ENCODE measurements around the gene DNAJC28. TPM values are rescaled to one million over a fixed set of nuclear protein-coding genes. Genes with fewer than 3 reads are reported as not detected.
"Not testable (repeated sequence)": the region's sequence is repeated elsewhere in the genome, so short reads cannot be mapped to it uniquely, and the experiment has no call there.

DNAJC28 gene
- total RNA-seq, 1 experiment from 2014 or later: 3.5 TPM

- POLR2A ChIA-PET: no interaction called here
- H3K4me3 Mint-ChIP-seq: no peak overlapping the region
- ATAC-seq (no peak), DNase-seq (ENCODE audit: low spot score) (no peak)
- H3K4me1 Mint-ChIP-seq: peaks cover 6% of the 10 kb centered on the region
- no peak overlapping the region for H3K27ac Mint-ChIP-seq
- H3K27me3 Mint-ChIP-seq (ENCODE audit: low read depth): peaks cover 8% of the 10 kb centered on the region
- TF ChIP-seq MAX (CRISPR knock-in tag; IDR thresholded peaks at IDR 0.05): no peak
- TF ChIP-seq NFE2L1 (CRISPR knock-in tag; IDR thresholded peaks at IDR 0.05): no peak
- TF ChIP-seq ZNF121 (CRISPR knock-in tag; IDR thresholded peaks at IDR 0.05): peak; percentile 67; the same call in 1 of the 2 replicates
- CTCF ChIA-PET: no interaction called here
- H3K9me3 Mint-ChIP-seq: no peaks in the 10 kb centered on the region
- H3K36me3 Mint-ChIP-seq: no peaks in the 10 kb centered on the region
Measured at GRCh38 chr21:33477066-33477465, 14.4 kb downstream of the DNAJC28 start.

- TF ChIP-seq RORB (CRISPR knock-in tag; IDR thresholded peaks at IDR 0.05) (no peak), ZNF512 (CRISPR knock-in tag; IDR thresholded peaks at IDR 0.05; ENCODE audit: borderline replicate concordance) (no peak), RELA (CRISPR knock-in tag; IDR thresholded peaks at IDR 0.05; ENCODE audit: borderline replicate concordance) (no peak), ATF6 (CRISPR knock-in tag; IDR thresholded peaks at IDR 0.05) (no peak)
- no peaks in the 10 kb centered on the region for H3K36me3 Mint-ChIP-seq
- no peak overlapping the region for H3K27ac Mint-ChIP-seq
- peaks cover 3% of the 10 kb centered on the region for H3K4me1 Mint-ChIP-seq
- ChIA-PET CTCF (no interaction called here), POLR2A (no interaction called here)
- no peak overlapping the region for H3K4me3 Mint-ChIP-seq
- no peak for ATAC-seq
- H3K9me3 Mint-ChIP-seq: no peaks in the 10 kb centered on the region
- H3K27me3 Mint-ChIP-seq (ENCODE audit: low read depth): no peaks in the 10 kb centered on the region
- no peak for DNase-seq (ENCODE audit: low spot score)
Measured at GRCh38 chr21:33473344-33473743, 18.2 kb downstream of the DNAJC28 start.

- ChIA-PET CTCF (interaction anchor here (0.7 to 0.8 kb wide), 2 partner anchors 109 to 244 kb away, joined by 4 to 6 read pairs; no protein-coding TSS in a partner anchor), POLR2A (no interaction called here)
- H3K9me3 Mint-ChIP-seq: no peaks in the 10 kb centered on the region
- ATAC-seq (no peak), DNase-seq (ENCODE audit: low spot score) (no peak)
- no peaks in the 10 kb centered on the region for H3K27me3 Mint-ChIP-seq (ENCODE audit: low read depth)
- TF ChIP-seq ZNF121 (CRISPR knock-in tag; IDR thresholded peaks at IDR 0.05) (peak; percentile 45; the same call in 1 of the 2 replicates), ATF1 (CRISPR knock-in tag; IDR thresholded peaks at IDR 0.05) (no peak), IRF1 (CRISPR knock-in tag; IDR thresholded peaks at IDR 0.05) (no peak), ELF4 (CRISPR knock-in tag; IDR thresholded peaks at IDR 0.05; ENCODE audit: low read depth) (no peak)
- no peak overlapping the region for H3K27ac Mint-ChIP-seq
- H3K4me1 Mint-ChIP-seq: no peaks in the 10 kb centered on the region
- H3K4me3 Mint-ChIP-seq: no peak overlapping the region
- H3K36me3 Mint-ChIP-seq: no peaks in the 10 kb centered on the region
Measured at GRCh38 chr21:33470701-33471100, 20.8 kb downstream of the DNAJC28 start.

GRCh38 chr21:33469183-33469582 is 22.3 kb downstream of the DNAJC28 start:
- CTCF ChIA-PET: interaction anchor here (0.7 to 1.0 kb wide), 2 partner anchors 11 to 108 kb away, joined by 3 read pairs; partner anchors contain the start of gene TMEM50B
- H3K27me3 Mint-ChIP-seq (ENCODE audit: low read depth); H3K36me3 Mint-ChIP-seq; H3K27ac Mint-ChIP-seq; DNase-seq (ENCODE audit: low spot score); ATAC-seq; H3K9me3 Mint-ChIP-seq; H3K4me1 Mint-ChIP-seq; POLR2A ChIA-PET; H3K4me3 Mint-ChIP-seq: not testable (repeated sequence)

GRCh38 chr21:33461538-33462250 is 29.8 kb downstream of the DNAJC28 start:
- H3K4me1 Mint-ChIP-seq: peaks cover 7% of the 10 kb centered on the region
- TF ChIP-seq ZNF425 (CRISPR knock-in tag; conservative IDR thresholded peaks at IDR 0.05) (no peak), ZBTB21 (CRISPR knock-in tag; IDR thresholded peaks at IDR 0.05; ENCODE audit: borderline replicate concordance) (no peak), NFYB (CRISPR knock-in tag; conservative IDR thresholded peaks at IDR 0.05; ENCODE audit: low read depth) (no peak), NFE2L1 (CRISPR knock-in tag; IDR thresholded peaks at IDR 0.05) (no peak), FOXK1 (CRISPR knock-in tag; IDR thresholded peaks at IDR 0.05) (no peak), HMGA2 (CRISPR knock-in tag; IDR thresholded peaks at IDR 0.05) (no peak), PREB (CRISPR knock-in tag; IDR thresholded peaks at IDR 0.05; ENCODE audit: borderline replicate concordance) (no peak)
- POLR2A ChIA-PET: no interaction called here
- no peak overlapping the region for H3K4me3 Mint-ChIP-seq
- CTCF ChIA-PET: interaction anchor here (0.9 to 1.1 kb wide), 2 partner anchors 18 to 127 kb away, joined by 3 to 4 read pairs; partner anchors contain the start of genes DONSON and TMEM50B
- DNase-seq (ENCODE audit: low spot score) (no peak), ATAC-seq (no peak)
- H3K36me3 Mint-ChIP-seq: 0 out of 2 replicates have a peak, but pooled peaks cover 2% of the 10 kb centered on the region
- no peak overlapping the region for H3K27ac Mint-ChIP-seq
- H3K9me3 Mint-ChIP-seq: no peaks in the 10 kb centered on the region
- H3K27me3 Mint-ChIP-seq (ENCODE audit: low read depth): no peaks in the 10 kb centered on the region

All from WTC11 (cell line).